ENCODE results near the gene PKMYT1.

GRCh38 chr16:2950773-2951172 is 29.5 kb downstream of the PKMYT1 start:
- TF ChIP-seq FOXM1 (IDR thresholded peaks at IDR 0.05; ENCODE audit: borderline replicate concordance) (no peak), SUZ12 (IDR thresholded peaks at IDR 0.05) (no peak), PKNOX1 (IDR thresholded peaks at IDR 0.05) (no peak), BHLHE40 (IDR thresholded peaks at IDR 0.05; ENCODE audit: borderline replicate concordance) (no peak), SP1 (IDR thresholded peaks at IDR 0.05) (no peak), NFRKB (IDR thresholded peaks at IDR 0.05) (no peak), ZNF384 (IDR thresholded peaks at IDR 0.05) (no peak), ELF4 (IDR thresholded peaks at IDR 0.05) (no peak), FOXK2 (IDR thresholded peaks at IDR 0.05) (no peak)

Measured in HEK293T (cell line).